GM19351 (cell line): ENCODE data around the gene HMCN2.
"Not testable (repeated sequence)": the region's sequence is repeated elsewhere in the genome, so short reads cannot be mapped to it uniquely, and the experiment has no call there.

ENCODE experiments used
- ATAC-seq: cut with Tn5 transposase; IDR thresholded peaks from one replicate; pipeline ENCODE4 v1.9.1; 2021; ENCODE audit warnings: mild to moderate bottlenecking, moderate library complexity; ENCODE audit not compliant: unreplicated experiment

Gene HMCN2

GRCh38 chr9:130426883-130427282 is 161.3 kb downstream of the HMCN2 start:
- no peak for ATAC-seq

- no peak for ATAC-seq
These were observed 161.8 kb downstream of the HMCN2 start for GRCh38 chr9:130427326-130427725.

- no peak for ATAC-seq
These were observed 162.6 kb downstream of the HMCN2 start for GRCh38 chr9:130428086-130428665.

- no peak for ATAC-seq
These were observed 163.8 kb downstream of the HMCN2 start for GRCh38 chr9:130429381-130429780.

GRCh38 chr9:130429831-130430230 is 164.3 kb downstream of the HMCN2 start:
- ATAC-seq: no peak

GRCh38 chr9:130430232-130430631 is 164.7 kb downstream of the HMCN2 start:
- ATAC-seq: no peak

GRCh38 chr9:130430734-130431535 is 165.4 kb downstream of the HMCN2 start:
- ATAC-seq: no peak

- no peak for ATAC-seq
These were observed 166.2 kb downstream of the HMCN2 start for GRCh38 chr9:130431536-130432303.

GRCh38 chr9:130432362-130432761 is 166.8 kb downstream of the HMCN2 start:
- ATAC-seq: no peak

GRCh38 chr9:130432796-130433167 is 167.2 kb downstream of the HMCN2 start:
- ATAC-seq: no peak

- no peak for ATAC-seq
These were observed 167.8 kb downstream of the HMCN2 start for GRCh38 chr9:130433168-130433946.

GRCh38 chr9:130433947-130434262 is 168.3 kb downstream of the HMCN2 start:
- no peak for ATAC-seq

- not testable (repeated sequence) for ATAC-seq
These were observed 169.1 kb downstream of the HMCN2 start for GRCh38 chr9:130434656-130435055.

- ATAC-seq: no peak
These were observed 171.6 kb downstream of the HMCN2 start for GRCh38 chr9:130437011-130437789.

- ATAC-seq: no peak
These were observed 172.9 kb downstream of the HMCN2 start for GRCh38 chr9:130438382-130438981.

- no peak for ATAC-seq
These were observed 175.5 kb downstream of the HMCN2 start for GRCh38 chr9:130441031-130441430.

GRCh38 chr9:130442746-130443455 is 177.3 kb downstream of the HMCN2 start:
- ATAC-seq: no peak

GRCh38 chr9:130443456-130443801 is 177.9 kb downstream of the HMCN2 start:
- no peak for ATAC-seq

- ATAC-seq: no peak
These were observed 178.4 kb downstream of the HMCN2 start for GRCh38 chr9:130443840-130444492.
